ENCODE data around the gene CD274. TPM values are rescaled to one million over a fixed set of nuclear protein-coding genes. Genes with fewer than 3 reads are reported as not detected.
A peak's percentile ranks its signal among the peaks of the same experiment; 100 is the strongest.

Gene CD274
- total and polyA plus RNA-seq, 10 of the 15 experiments (the other 5 are each of a cell fraction or from before 2014, with no cell fraction given), result 9.4 to 128 (median 24.6) TPM

- ChIA-PET POLR2A (no interaction called here), CTCF (interaction anchor here (0.7 to 3.0 kb wide), 5 partner anchors 15 to 678 kb away, joined by 3 to 10 read pairs (median 3); no protein-coding TSS in a partner anchor), SMC1A (ENCODE audit: uncharacterized antibody, unreplicated experiment) (interaction anchor here (0.9 to 3.7 kb wide), 3 partner anchors 13 to 242 kb away, joined by 3 to 14 read pairs (median 5); no protein-coding TSS in a partner anchor), RAD21 (ENCODE audit: unreplicated experiment) (interaction anchor here (2.0 kb wide), 1 partner anchor 172 kb away, joined by 9 read pairs; no protein-coding TSS in a partner anchor)
- peaks cover 1 to 4% of the 10 kb centered on the region in 2 experiments; a peak in 3 of 4 replicates for H3K36me3 ChIP-seq (ENCODE audit: control insufficient read depth in 2 of 2, insufficient read depth in 2 of 2, low read length in 1 of 2)
- intact Hi-C loops (cut with micrococcal nuclease; ENCODE audit: unreplicated experiment), result loop anchor here (5.0 to 10.0 kb wide), 4 partner anchors 243 to 666 kb away; partner anchors contain the start of genes INSL6 and JAK2
- no peak for TF ChIP-seq PAX8 (IDR thresholded peaks at IDR 0.05)
- TF ChIP-seq NR2C1 (IDR thresholded peaks at IDR 0.05), result no peak
- H2AFZ ChIP-seq (ENCODE audit: control insufficient read depth, low read depth, low read length), result no peak overlapping the region
- BruUV-seq (replicated peaks), result no TSS peak
- H3K4me3 ChIP-seq, result no peak overlapping the region
- H3K27ac ChIP-seq (ENCODE audit: control insufficient read depth, insufficient read depth), result no peak overlapping the region
- no peaks in the 10 kb centered on the region for H3K79me2 ChIP-seq (ENCODE audit: control insufficient read depth, insufficient read depth, low read length)
- no peak overlapping the region for H3K4me2 ChIP-seq (ENCODE audit: control insufficient read depth, insufficient read depth)
- ATAC-seq (peak; percentile 11; the same call in 1 of the 3 replicates), FAIRE-seq (no peak), DNase-seq (ENCODE audit: low read depth, low spot score) (no peak)
- no peaks in the 10 kb centered on the region for H3K4me1 ChIP-seq (ENCODE audit: control insufficient read depth, insufficient read depth, low read length)
- no peak overlapping the region for H3K9ac ChIP-seq (ENCODE audit: control insufficient read depth, insufficient read depth, low read length)
- 64% methylated on average over 3 of the region's 3 CpGs for WGBS (ENCODE audit: insufficient coverage, insufficient replicate concordance, low lambda C conversion rate, missing lambda C conversion rate)
- no peaks in the 10 kb centered on the region for H4K20me1 ChIP-seq (ENCODE audit: control insufficient read depth, insufficient read depth)
- no peaks in the 10 kb centered on the region; the same call in 2 of the 3 replicates for H3K9me3 ChIP-seq (replicated peaks; ENCODE audit: control insufficient read depth, insufficient read depth, low read length)
- H3K27me3 ChIP-seq (replicated peaks in 1 of 2; ENCODE audit: control insufficient read depth in 2 of 2, insufficient read depth in 2 of 2, low read length in 1 of 2), result no peaks in the 10 kb centered on the region
- in situ Hi-C loops (cut with MboI), result loop anchor here (5.0 kb wide), 1 partner anchor 356 kb away; no protein-coding TSS in a partner anchor
Observed at GRCh38 chr9:5428172-5428571, 22.2 kb upstream of the CD274 start.

GRCh38 chr9:5428794-5429528 is 21.4 kb upstream of the CD274 start:
- WGBS (ENCODE audit: insufficient coverage, insufficient replicate concordance, low lambda C conversion rate, missing lambda C conversion rate), result 70% methylated on average over 2 of the region's 2 CpGs
- in situ Hi-C loops (cut with MboI), result loop anchor here (5.0 kb wide), 1 partner anchor 357 kb away; no protein-coding TSS in a partner anchor
- FAIRE-seq, result no peak

More at GRCh38 chr9:5428794-5429528, 21.4 kb upstream of the CD274 start:
- Histone ChIP-seq H3K9ac (ENCODE audit: control insufficient read depth, insufficient read depth, low read length) (no peak overlapping the region), H3K4me3 (no peak overlapping the region), H2AFZ (ENCODE audit: control insufficient read depth, low read depth, low read length) (no peak overlapping the region), H3K4me2 (ENCODE audit: control insufficient read depth, insufficient read depth) (no peak overlapping the region), H3K4me1 (ENCODE audit: control insufficient read depth, insufficient read depth, low read length) (no peaks in the 10 kb centered on the region), H4K20me1 (ENCODE audit: control insufficient read depth, insufficient read depth) (no peaks in the 10 kb centered on the region), H3K27me3 (replicated peaks in 1 of 2; ENCODE audit: control insufficient read depth in 2 of 2, insufficient read depth in 2 of 2, low read length in 1 of 2) (no peaks in the 10 kb centered on the region), H3K79me2 (ENCODE audit: control insufficient read depth, insufficient read depth, low read length) (no peaks in the 10 kb centered on the region), H3K9me3 (replicated peaks; ENCODE audit: control insufficient read depth, insufficient read depth, low read length) (no peaks in the 10 kb centered on the region; the same call in 2 of the 3 replicates), H3K27ac (ENCODE audit: control insufficient read depth, insufficient read depth) (no peak overlapping the region), H3K36me3 (ENCODE audit: control insufficient read depth in 2 of 2, insufficient read depth in 2 of 2, low read length in 1 of 2) (peaks cover 1 to 4% of the 10 kb centered on the region in 2 experiments; a peak in 3 of 4 replicates)
- BruUV-seq (replicated peaks), result no TSS peak
- RAD21 ChIA-PET (ENCODE audit: unreplicated experiment), result interaction anchor here (0.8 to 2.0 kb wide), 4 partner anchors 14 to 670 kb away, joined by 3 to 9 read pairs (median 4); no protein-coding TSS in a partner anchor
- CTCF ChIA-PET, result interaction anchor here (1.0 to 1.6 kb wide), 5 partner anchors 13 to 676 kb away, joined by 3 to 5 read pairs (median 3); no protein-coding TSS in a partner anchor
- ATAC-seq (peak; percentile 42), DNase-seq (ENCODE audit: low read depth, low spot score) (no peak)
- SMC1A ChIA-PET (ENCODE audit: uncharacterized antibody, unreplicated experiment), result interaction anchor here (0.9 to 3.7 kb wide), 7 partner anchors 10 to 669 kb away, joined by 3 to 14 read pairs (median 4); no protein-coding TSS in a partner anchor
- intact Hi-C loops (cut with micrococcal nuclease; ENCODE audit: unreplicated experiment), result loop anchor here (5.0 to 10.0 kb wide), 4 partner anchors 244 to 667 kb away; partner anchors contain the start of genes INSL6 and JAK2
- TF ChIP-seq RAD21 (IDR thresholded peaks at IDR 0.05; ENCODE audit: insufficient read depth, low read depth, low read length), result peak; percentile 16; the same call in 1 of the 2 replicates
- TF ChIP-seq MTA3 (IDR thresholded peaks at IDR 0.05; ENCODE audit: borderline replicate concordance, low read length), result no peak
- TF ChIP-seq CTCF (IDR thresholded peaks at IDR 0.05 in 2 of 3, conservative IDR thresholded peaks at IDR 0.05 in 1 of 3; ENCODE audit: control insufficient read depth in 2 of 3, extremely low read depth in 1 of 3, insufficient read depth in 1 of 3, low read depth in 3 of 3, low read length in 3 of 3), result peak in 1 of 3 experiments; percentile 29; a peak in 2 of 6 replicates
- POLR2A ChIA-PET, result no interaction called here

Data from GM12878 (cell line).